Measurements from ENCODE around the gene CLINT1. TPM values are rescaled to one million over a fixed set of nuclear protein-coding genes. Genes with fewer than 3 reads are reported as not detected.

Gene CLINT1
- polyA plus RNA-seq, 2 of the 4 experiments (the other 2 are of a cell fraction), result 89.7 to 185 TPM

DNA sequence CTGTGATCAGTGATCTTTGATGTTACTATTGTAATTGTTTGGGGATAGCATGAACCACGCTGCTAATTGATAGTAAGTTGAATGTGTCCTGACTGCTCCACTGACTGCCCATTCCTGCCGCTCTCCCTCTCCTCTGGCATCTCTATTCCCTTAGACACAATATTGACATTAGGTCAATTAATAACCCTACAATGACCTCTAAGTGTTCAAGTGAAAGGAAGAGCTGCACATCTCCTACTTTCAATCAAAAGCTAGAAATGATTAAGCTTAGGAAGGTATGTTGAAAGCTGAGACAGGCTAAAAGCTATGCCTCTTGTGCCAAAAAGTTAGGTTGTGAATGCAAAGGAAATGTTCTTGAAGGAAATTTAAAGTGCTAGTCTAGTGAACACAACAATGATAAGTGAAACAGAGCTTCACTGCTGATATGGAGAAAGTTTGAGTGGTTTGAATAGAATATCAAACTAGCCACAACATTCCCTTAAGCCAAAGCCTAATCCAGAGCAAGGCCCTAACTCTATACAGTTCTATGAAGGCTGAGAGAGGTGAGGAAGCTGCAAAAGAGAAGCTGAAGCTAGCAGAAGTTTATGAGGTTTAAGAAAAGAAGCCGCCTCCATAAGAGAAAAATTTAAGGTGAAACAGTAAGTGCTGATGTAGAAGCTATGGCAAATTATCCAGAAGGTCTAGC, 12.9 kb downstream of the CLINT1 start:
- peak in 1 of 2 experiments; percentile 58; a peak in 3 of 6 replicates for ATAC-seq
- Histone ChIP-seq H3K27ac (no peak overlapping the region), H3K9me3 (no peaks in the 10 kb centered on the region), H3K4me1 (peaks cover 20% of the 10 kb centered on the region), H3K4me3 (no peak overlapping the region), H3K4me2 (peak overlapping the region; percentile 18)
- DNase-seq (ENCODE audit: low read depth in 1 of 2, low spot score in 1 of 2), result no peak
- ChIA-PET CTCF (interaction anchor here (1.3 to 4.6 kb wide), 3 partner anchors 10 to 103 kb away, joined by 4 to 28 read pairs (median 15); no protein-coding TSS in a partner anchor), POLR2A (no interaction called here)
- 72% methylated on average over 3 of the region's 3 CpGs for WGBS (ENCODE audit: missing lambda C conversion rate)
- no peak for TF ChIP-seq PHF8 (IDR thresholded peaks at IDR 0.05; ENCODE audit: borderline replicate concordance, low read depth)
- TF ChIP-seq, protein P1, sequence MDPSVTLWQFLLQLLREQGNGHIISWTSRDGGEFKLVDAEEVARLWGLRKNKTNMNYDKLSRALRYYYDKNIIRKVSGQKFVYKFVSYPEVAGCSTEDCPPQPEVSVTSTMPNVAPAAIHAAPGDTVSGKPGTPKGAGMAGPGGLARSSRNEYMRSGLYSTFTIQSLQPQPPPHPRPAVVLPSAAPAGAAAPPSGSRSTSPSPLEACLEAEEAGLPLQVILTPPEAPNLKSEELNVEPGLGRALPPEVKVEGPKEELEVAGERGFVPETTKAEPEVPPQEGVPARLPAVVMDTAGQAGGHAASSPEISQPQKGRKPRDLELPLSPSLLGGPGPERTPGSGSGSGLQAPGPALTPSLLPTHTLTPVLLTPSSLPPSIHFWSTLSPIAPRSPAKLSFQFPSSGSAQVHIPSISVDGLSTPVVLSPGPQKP (IDR thresholded peaks at IDR 0.05; ENCODE audit: low read depth, low read length), result no peak
- no peak for TF ChIP-seq FOSL2 (IDR thresholded peaks at IDR 0.05)
- no peak for TF ChIP-seq FOSL2 (CRISPR knock-in tag; IDR thresholded peaks at IDR 0.05)
- no peak for TF ChIP-seq TFCP2L1 (CRISPR knock-in tag; IDR thresholded peaks at IDR 0.05)
- no peak for TF ChIP-seq MAX (IDR thresholded peaks at IDR 0.05)
- TF ChIP-seq ESRRA (IDR thresholded peaks at IDR 0.05; ENCODE audit: borderline replicate concordance, low read length), result no peak
- no peak for TF ChIP-seq HDAC2 (IDR thresholded peaks at IDR 0.05)
- TF ChIP-seq NR3C1 (IDR thresholded peaks at IDR 0.05), result no peak
- no peak for TF ChIP-seq EHF (CRISPR knock-in tag; IDR thresholded peaks at IDR 0.05)
- no peak for TF ChIP-seq MYC (IDR thresholded peaks at IDR 0.05; ENCODE audit: borderline replicate concordance, low read length)
- TF ChIP-seq NFE2L2 (conservative IDR thresholded peaks at IDR 0.05; ENCODE audit: low read length), result no peak
- TF ChIP-seq CBX8 (IDR thresholded peaks at IDR 0.05), result no peak
- TF ChIP-seq BHLHE40 (IDR thresholded peaks at IDR 0.05; ENCODE audit: low read depth, low read length), result no peak
- TF ChIP-seq POLR2A (IDR thresholded peaks at IDR 0.05; ENCODE audit: low read length), result no peak
- no peak for FAIRE-seq

GRCh38 chr5:157842787-157843186, 16.2 kb downstream of the CLINT1 start:
- ATAC-seq (no peak), DNase-seq (ENCODE audit: low read depth in 1 of 2, low spot score in 1 of 2) (no peak), FAIRE-seq (no peak)
- H3K4me3 ChIP-seq, result no peak overlapping the region
- H3K9me3 ChIP-seq, result no peaks in the 10 kb centered on the region
- no peak overlapping the region for H3K27ac ChIP-seq
- TF ChIP-seq TFCP2L1 (CRISPR knock-in tag; IDR thresholded peaks at IDR 0.05) (no peak), CHD4 (IDR thresholded peaks at IDR 0.05; ENCODE audit: borderline replicate concordance) (no peak), GATA3 (IDR thresholded peaks at IDR 0.05; ENCODE audit: borderline replicate concordance) (no peak), FOXS1 (CRISPR knock-in tag; IDR thresholded peaks at IDR 0.05) (no peak)
- H3K4me2 ChIP-seq, result no peak overlapping the region
- CTCF ChIA-PET, result interaction anchor here (0.6 to 1.9 kb wide), 3 partner anchors 9 to 14 kb away, joined by 3 to 6 read pairs (median 3); no protein-coding TSS in a partner anchor
- WGBS (ENCODE audit: missing lambda C conversion rate), result 78% methylated on average over 4 of the region's 4 CpGs
- POLR2A ChIA-PET, result no interaction called here
- H3K4me1 ChIP-seq, result peaks cover 20% of the 10 kb centered on the region

DNA sequence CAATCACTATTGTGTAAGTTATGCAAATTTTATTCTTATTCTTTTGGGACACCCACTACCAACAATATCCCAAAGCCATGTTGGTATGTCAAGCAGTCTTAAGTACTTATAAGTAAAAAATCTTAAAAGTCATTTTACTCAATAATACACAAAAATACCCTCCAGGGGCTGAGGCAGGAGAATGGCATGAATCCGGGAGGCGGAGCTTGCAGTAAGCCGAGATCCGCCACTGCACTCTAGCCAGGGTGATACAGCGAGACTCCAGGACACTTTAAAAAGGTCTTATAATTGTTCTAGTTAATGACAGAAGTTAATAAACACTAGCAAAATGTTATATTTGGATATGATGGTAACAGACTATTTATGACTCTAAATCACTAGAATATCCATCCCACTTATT, 16.8 kb downstream of the CLINT1 start:
- FAIRE-seq (no peak), DNase-seq (ENCODE audit: low read depth in 1 of 2, low spot score in 1 of 2) (no peak), ATAC-seq (no peak)
- no peak for TF ChIP-seq HES2 (IDR thresholded peaks at IDR 0.05)
- TF ChIP-seq NR3C1 (IDR thresholded peaks at IDR 0.05), result no peak
- TF ChIP-seq RNF2 (IDR thresholded peaks at IDR 0.05; ENCODE audit: borderline replicate concordance, low read depth), result no peak
- TF ChIP-seq MAFK (IDR thresholded peaks at IDR 0.05; ENCODE audit: partially characterized antibody), result no peak
- TF ChIP-seq ESRRA (IDR thresholded peaks at IDR 0.05; ENCODE audit: borderline replicate concordance, low read length), result no peak
- TF ChIP-seq MAZ (IDR thresholded peaks at IDR 0.05; ENCODE audit: borderline replicate concordance, low read depth, low read length), result no peak
- no peak for TF ChIP-seq ZSCAN20 (CRISPR knock-in tag; IDR thresholded peaks at IDR 0.05)
- no peaks in the 10 kb centered on the region for H3K9me3 ChIP-seq
- no peak overlapping the region for H3K4me2 ChIP-seq
- ChIA-PET CTCF (interaction anchor here (0.6 to 1.9 kb wide), 4 partner anchors 8 to 22 kb away, joined by 3 to 6 read pairs (median 3); no protein-coding TSS in a partner anchor), POLR2A (no interaction called here)
- 88% methylated on average over 5 of the region's 5 CpGs for WGBS (ENCODE audit: missing lambda C conversion rate)
- H3K4me3 ChIP-seq, result no peak overlapping the region
- H3K4me1 ChIP-seq, result peaks cover 20% of the 10 kb centered on the region
- no peak overlapping the region for H3K27ac ChIP-seq
